Erythroblast (primary cell): ENCODE measurements around the gene MIPOL1.
"Not testable (repeated sequence)": the region's sequence is repeated elsewhere in the genome, so short reads cannot be mapped to it uniquely, and the experiment has no call there.

ENCODE experiments used
- GATA1 ChIP-seq: IDR thresholded peaks from 2 replicates; pipeline ENCODE4 v1.6.1; 2011; ENCODE audit warnings: low read depth, mild to moderate bottlenecking, control low read depth, low read length, moderate library complexity
- POLR2A ChIP-seq: IDR thresholded peaks from 2 replicates; pipeline ENCODE4 v1.6.1; 2011; ENCODE audit warnings: mild to moderate bottlenecking, low read length

- TF ChIP-seq POLR2A, GATA1: not testable (repeated sequence)
Measured at GRCh38 chr14:37397157-37397940, 199.6 kb downstream of the MIPOL1 start.
